ENCODE data around the gene ATG16L1. TPM values are rescaled to one million over a fixed set of nuclear protein-coding genes. Genes with fewer than 3 reads are reported as not detected.

Gene ATG16L1
- total RNA-seq, 4 donors from 2014 or later = 12.3 to 38.0 (median 22.8) TPM

DNA sequence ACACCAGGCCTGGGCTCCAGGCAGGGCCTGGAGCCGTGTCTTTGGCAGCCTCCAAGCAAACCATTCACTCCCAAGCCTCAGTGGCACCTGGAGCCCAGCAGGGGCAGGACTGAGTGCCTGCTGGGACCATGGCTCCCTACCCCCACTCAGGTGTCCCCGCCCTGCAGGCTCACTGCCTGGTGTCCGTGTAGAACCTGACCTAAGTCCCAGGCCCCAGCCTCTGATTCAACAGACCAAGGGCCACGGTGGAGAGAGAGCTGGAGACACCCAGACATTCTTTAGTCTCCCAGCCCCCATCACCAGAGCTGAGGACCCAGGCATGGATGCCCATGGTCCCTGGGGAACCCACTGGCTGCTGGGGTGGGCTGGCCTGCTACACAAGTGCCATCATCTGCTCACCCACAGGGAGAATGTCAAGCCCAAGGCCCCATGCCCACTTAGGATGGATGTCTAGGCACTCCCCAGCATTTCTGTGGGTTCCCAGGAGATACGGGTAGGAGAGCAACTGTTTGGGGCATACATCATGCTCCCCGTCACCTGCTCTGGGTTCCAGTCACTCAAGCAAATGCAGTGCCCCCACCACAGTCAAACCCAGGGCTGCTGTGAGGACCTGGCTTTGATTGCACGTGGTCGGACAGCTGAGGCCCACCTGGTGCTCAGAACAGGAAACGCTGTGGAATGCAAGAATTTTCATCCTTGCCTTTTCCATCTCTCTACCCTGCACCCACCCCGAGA, 42.9 kb upstream of the ATG16L1 start:
- Histone ChIP-seq H3K4me3 (no peak overlapping the region), H3K4me1 (peaks cover 0 to 57% (median 12%) of the 10 kb centered on the region in 3 donors), H3K27ac (no peak overlapping the region), H3K9me3 (peaks cover 0 to 2% (median under 1%) of the 10 kb centered on the region in 3 donors), H3K27me3 (no peaks in the 10 kb centered on the region), H3K36me3 (peaks cover 0 to 13% (median 0%) of the 10 kb centered on the region in 3 donors)
- intact Hi-C loops (cut with DNase I) = no loop called here
- 85% methylated on average over 5 to 7 of the region's 10 CpGs for WGBS, 2 donors
- TF ChIP-seq, protein P1, sequence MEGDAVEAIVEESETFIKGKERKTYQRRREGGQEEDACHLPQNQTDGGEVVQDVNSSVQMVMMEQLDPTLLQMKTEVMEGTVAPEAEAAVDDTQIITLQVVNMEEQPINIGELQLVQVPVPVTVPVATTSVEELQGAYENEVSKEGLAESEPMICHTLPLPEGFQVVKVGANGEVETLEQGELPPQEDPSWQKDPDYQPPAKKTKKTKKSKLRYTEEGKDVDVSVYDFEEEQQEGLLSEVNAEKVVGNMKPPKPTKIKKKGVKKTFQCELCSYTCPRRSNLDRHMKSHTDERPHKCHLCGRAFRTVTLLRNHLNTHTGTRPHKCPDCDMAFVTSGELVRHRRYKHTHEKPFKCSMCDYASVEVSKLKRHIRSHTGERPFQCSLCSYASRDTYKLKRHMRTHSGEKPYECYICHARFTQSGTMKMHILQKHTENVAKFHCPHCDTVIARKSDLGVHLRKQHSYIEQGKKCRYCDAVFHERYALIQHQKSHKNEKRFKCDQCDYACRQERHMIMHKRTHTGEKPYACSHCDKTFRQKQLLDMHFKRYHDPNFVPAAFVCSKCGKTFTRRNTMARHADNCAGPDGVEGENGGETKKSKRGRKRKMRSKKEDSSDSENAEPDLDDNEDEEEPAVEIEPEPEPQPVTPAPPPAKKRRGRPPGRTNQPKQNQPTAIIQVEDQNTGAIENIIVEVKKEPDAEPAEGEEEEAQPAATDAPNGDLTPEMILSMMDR (IDR thresholded peaks at IDR 0.05) = no peak
- no peak for TF ChIP-seq POLR2A (IDR thresholded peaks at IDR 0.05)
- DNase-seq = no peak

DNA sequence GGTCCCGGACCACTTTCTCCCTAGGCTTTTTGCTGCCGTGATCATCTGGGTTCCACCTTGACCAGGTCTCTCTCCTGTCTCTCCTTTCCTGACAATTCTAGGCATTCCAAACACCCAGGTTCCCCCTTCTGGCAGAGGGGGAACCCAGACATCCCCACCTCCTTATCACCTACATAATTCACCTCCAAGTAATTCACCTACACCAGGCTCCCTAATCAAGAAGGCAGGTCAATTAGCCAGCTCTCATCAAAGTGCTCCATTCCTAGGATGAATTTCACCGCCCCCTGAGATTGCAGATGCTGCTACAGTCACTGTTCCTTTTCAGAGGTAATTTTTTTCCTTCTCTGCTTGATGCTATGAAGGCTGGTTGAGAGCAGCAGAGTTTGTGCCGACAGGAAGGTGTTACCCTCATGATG, 42.3 kb upstream of the ATG16L1 start:
- H3K36me3 ChIP-seq = peaks cover 0 to 7% (median 0%) of the 10 kb centered on the region in 3 donors
- H3K4me1 ChIP-seq = peaks cover 0 to 57% (median 12%) of the 10 kb centered on the region in 3 donors
- no peaks in the 10 kb centered on the region for H3K9me3 ChIP-seq
- H3K27ac ChIP-seq = no peak overlapping the region
- no peaks in the 10 kb centered on the region for H3K27me3 ChIP-seq
- WGBS, 2 donors = 51 to 63% methylated on average over 2 to 4 of the region's 4 CpGs
- intact Hi-C loops (cut with DNase I) = no loop called here
- H3K4me3 ChIP-seq = no peak overlapping the region
- TF ChIP-seq, protein P1 (IDR thresholded peaks at IDR 0.05) = no peak
- TF ChIP-seq POLR2A (IDR thresholded peaks at IDR 0.05) = no peak
- DNase-seq = no peak

DNA sequence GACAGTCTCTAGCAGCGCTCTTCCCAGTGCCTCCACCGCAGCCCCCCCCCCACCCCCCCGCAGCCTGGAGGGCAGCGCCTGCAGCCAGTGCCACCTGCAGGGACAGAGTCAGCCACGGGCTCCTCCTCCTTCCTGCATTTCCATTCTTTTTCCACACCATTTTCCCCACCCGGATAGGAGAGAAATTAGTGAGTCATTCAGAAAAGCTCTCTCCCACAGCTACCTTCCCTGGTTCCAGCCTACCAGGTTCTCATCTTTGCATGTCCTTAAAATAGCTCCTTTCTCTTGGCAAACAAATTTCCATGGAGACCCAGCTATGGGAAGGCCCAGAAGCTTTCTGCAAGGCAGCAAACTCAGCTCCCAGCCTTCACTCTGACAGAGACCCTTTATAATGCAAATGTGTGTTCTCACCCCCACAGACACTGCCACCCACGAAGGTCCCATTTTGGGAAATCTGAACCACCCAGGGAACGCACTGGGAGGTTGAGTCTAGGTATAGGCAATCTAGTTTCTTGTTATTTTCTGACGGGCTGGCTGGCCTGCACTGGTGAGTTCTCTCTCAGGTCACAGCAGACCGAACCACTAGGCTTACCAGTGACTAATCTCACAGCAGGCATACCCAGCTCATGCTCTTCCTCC, 41.8 kb upstream of the ATG16L1 start:
- no peak for TF ChIP-seq POLR2A (IDR thresholded peaks at IDR 0.05)
- TF ChIP-seq, protein P1 (IDR thresholded peaks at IDR 0.05) = no peak
- DNase-seq = no peak
- H3K4me1 ChIP-seq = peaks cover 0 to 57% (median 12%) of the 10 kb centered on the region in 3 donors
- H3K27me3 ChIP-seq = no peaks in the 10 kb centered on the region
- H3K9me3 ChIP-seq = no peaks in the 10 kb centered on the region
- no peak overlapping the region for H3K4me3 ChIP-seq
- WGBS, 2 donors = 34 to 48% methylated on average over 6 to 8 of the region's 10 CpGs
- peaks cover 0 to 2% (median 0%) of the 10 kb centered on the region in 3 donors for H3K36me3 ChIP-seq
- no peak overlapping the region for H3K27ac ChIP-seq
- intact Hi-C loops (cut with DNase I) = no loop called here

DNA sequence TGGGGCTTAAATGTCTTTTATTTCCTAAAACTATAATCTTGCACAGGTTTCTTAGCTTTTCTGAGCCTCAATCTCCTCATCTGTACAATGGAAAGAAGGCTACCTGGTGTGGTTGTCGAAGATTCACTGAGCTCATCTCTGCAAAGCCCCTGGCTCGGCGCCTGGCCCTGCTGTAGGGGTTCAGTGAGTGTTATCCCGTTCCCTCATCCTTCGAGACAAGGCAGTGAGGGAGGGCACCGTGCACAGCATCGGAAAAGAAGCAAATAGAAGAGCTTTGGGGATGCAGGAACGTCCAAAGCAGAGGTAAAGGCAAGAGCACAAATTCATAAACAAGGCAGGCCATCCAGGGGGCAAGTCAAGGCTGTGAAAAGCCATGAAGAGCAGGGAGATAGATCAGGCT, 41.2 kb upstream of the ATG16L1 start:
- no peak for TF ChIP-seq POLR2A (IDR thresholded peaks at IDR 0.05)
- TF ChIP-seq, protein P1 (IDR thresholded peaks at IDR 0.05) = no peak
- no peak overlapping the region for H3K27ac ChIP-seq
- WGBS, 2 donors = 85 to 93% methylated on average over 3 of the region's 8 CpGs

More for the DNA sequence above, 41.2 kb upstream of the ATG16L1 start:
- Histone ChIP-seq H3K4me3 (no peak overlapping the region), H3K36me3 (no peaks in the 10 kb centered on the region), H3K27me3 (no peaks in the 10 kb centered on the region), H3K9me3 (no peaks in the 10 kb centered on the region), H3K4me1 (peaks cover 0 to 57% (median 12%) of the 10 kb centered on the region in 3 donors)
- DNase-seq = no peak
- intact Hi-C loops (cut with DNase I) = no loop called here

All from esophagus squamous epithelium (tissue), 5 donors.